OCI-LY7 (cell line): ENCODE results near the gene WDR86. TPM values are rescaled to one million over a fixed set of nuclear protein-coding genes. Genes with fewer than 3 reads are reported as not detected.

Experiments
- BruUV-seq: library from RNA; stranded (reverse); fragments of 400-500 nt; replicated peaks from 2 replicates; lab custom pipeline; 2021; lab: Mats Ljungman, UMichigan
- CTCF ChIA-PET: fragments of 300-600 bp; sonication (Branson Sonifier 250); formaldehyde crosslinking; loops from one replicate; lab custom pipeline; 2022; ENCODE audit warnings: antibody characterized with exemption; ENCODE audit not compliant: unreplicated experiment; lab: Charles Lee
- POLR2A ChIA-PET: fragments of 300-600 bp; sonication (Branson Sonifier 250); formaldehyde crosslinking; loops from one replicate; lab custom pipeline; 2022; ENCODE audit warnings: antibody characterized with exemption; lab: Charles Lee
- DNase-seq: peaks from one replicate; pipeline ENCODE4 v3.0.0-alpha.2; 2015; ENCODE audit warnings: low spot score
- H2AFZ ChIP-seq: fragments of 200-600 bp; sonication (generic), shearing (Covaris generic); 2 replicates; pipeline ENCODE4 v1.6.1; 2014; ENCODE audit warnings: mild to moderate bottlenecking, antibody characterized with exemption, low read length, moderate library complexity
- H3K27ac ChIP-seq: fragments of 200-600 bp; sonication (generic); 2 replicates; pipeline ENCODE4 v1.5.1; 2014; ENCODE audit warnings: mixed run types, low read depth, mild to moderate bottlenecking, moderate library complexity, low read length, inconsistent platforms; ENCODE audit not compliant: poor library complexity, severe bottlenecking
- H3K36me3 ChIP-seq: fragments of 200-600 bp; sonication (generic); 2 replicates; pipeline ENCODE4 v1.6.1; 2014; ENCODE audit warnings: mild to moderate bottlenecking, antibody characterized with exemption, low read length, moderate library complexity, mixed read lengths; ENCODE audit not compliant: insufficient read depth
- H3K4me1 ChIP-seq: fragments of 200-600 bp; sonication (generic); 2 replicates; pipeline ENCODE4 v1.5.1; 2014; ENCODE audit warnings: mild to moderate bottlenecking, low read length; ENCODE audit not compliant: insufficient read depth, poor library complexity, severe bottlenecking
- H3K4me2 ChIP-seq: fragments of 200-600 bp; sonication (generic); 2 replicates; pipeline ENCODE4 v1.6.1; 2014; ENCODE audit warnings: mild to moderate bottlenecking, low read length
- H3K4me3 ChIP-seq: fragments of 200-600 bp; sonication (generic); 2 replicates; pipeline ENCODE4 v1.5.1; 2014; ENCODE audit warnings: mild to moderate bottlenecking, low read depth, low read length; ENCODE audit not compliant: poor library complexity, severe bottlenecking
- H3K79me2 ChIP-seq: fragments of 200-600 bp; sonication (generic); 2 replicates; pipeline ENCODE4 v1.6.1; 2016; ENCODE audit warnings: low read depth, mild to moderate bottlenecking, low read length, moderate library complexity, mixed read lengths; ENCODE audit not compliant: insufficient read depth
- H3K9me2 ChIP-seq: fragments of 200-600 bp; sonication (generic); 2 replicates; pipeline ENCODE4 v1.6.1; 2016; ENCODE audit warnings: mild to moderate bottlenecking, low read length, mixed read lengths; ENCODE audit not compliant: insufficient read depth
- H3K9me3 ChIP-seq: fragments of 200-600 bp; sonication (generic); 2 replicates; pipeline ENCODE4 v1.6.1; 2014; ENCODE audit warnings: mild to moderate bottlenecking, mixed run types, low read length, mixed read lengths
- H4K20me1 ChIP-seq: fragments of 200-600 bp; sonication (generic); 2 replicates; pipeline ENCODE4 v1.6.1; 2014; ENCODE audit warnings: mild to moderate bottlenecking, antibody characterized with exemption, low read length, moderate library complexity, mixed read lengths; ENCODE audit not compliant: insufficient read depth
- EZH2phosphoT487 ChIP-seq: fragments of 200-600 bp; sonication (generic); IDR thresholded peaks from 2 replicates; pipeline ENCODE4 v1.6.1; 2018; ENCODE audit warnings: low read depth, borderline replicate concordance, mild to moderate bottlenecking, mixed run types, antibody characterized with exemption, low read length, moderate library complexity, mixed read lengths
- intact Hi-C: fragments of 100-400 bp; cut with micrococcal nuclease; formaldehyde crosslinking; loops from one replicate; pipeline ENCODE4 v1.10.0; 2022; ENCODE audit not compliant: unreplicated experiment
- total RNA-seq, 2 experiments: library from RNA; depleted of rRNA in 1 of 2; stranded (reverse); fragments of >200 nt in 1 of 2; shearing (Covaris generic) in 1 of 2; gene quantifications; 2 replicates each; pipeline ENCODE4 v1.2.3, GENCODE V29; 2014 to 2022
- TF ChIP-seq, protein P1 (sequence below): fragments of 200-600 bp; sonication (generic); conservative IDR thresholded peaks from 2 replicates; pipeline ENCODE4 v1.5.1; 2014; ENCODE audit warnings: mild to moderate bottlenecking, antibody characterized with exemption, low read length, moderate library complexity, mixed read lengths

The WDR86 gene
- total RNA-seq, 2 experiments from 2014 or later: 0.44 to 0.51 TPM

DNA sequence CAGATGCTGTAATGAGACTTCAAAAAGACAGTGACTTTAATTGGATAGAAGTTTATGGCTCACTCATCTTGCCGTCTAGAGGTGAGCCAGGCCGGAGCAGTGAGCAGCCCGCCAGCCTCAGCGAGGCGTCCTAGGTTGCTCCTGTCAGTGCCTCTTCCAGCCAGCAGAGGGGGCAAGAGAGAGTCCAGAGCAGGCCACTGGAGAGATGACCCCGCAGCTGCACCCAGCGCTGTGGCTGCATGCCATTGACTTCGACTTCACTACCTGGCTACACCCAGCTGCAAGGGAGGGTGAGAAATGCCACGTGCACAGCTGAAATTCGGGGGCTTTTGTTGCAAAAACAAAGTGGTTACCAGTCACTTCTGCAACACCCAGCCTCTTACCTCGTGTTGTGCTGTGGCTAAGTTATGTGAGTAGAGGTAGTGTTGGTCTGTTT, 41.7 kb downstream of the WDR86 start:
- H3K4me1 ChIP-seq: peaks cover 3% of the 10 kb centered on the region
- CTCF ChIA-PET: no interaction called here
- no peaks in the 10 kb centered on the region for H4K20me1 ChIP-seq
- H2AFZ ChIP-seq: no peak overlapping the region
- POLR2A ChIA-PET: interaction anchor here (0.6 to 0.7 kb wide), 3 partner anchors 74 to 166 kb away, joined by 3 to 5 read pairs (median 3); no protein-coding TSS in a partner anchor
- H3K36me3 ChIP-seq: peaks cover 18% of the 10 kb centered on the region
- no peak overlapping the region for H3K4me3 ChIP-seq
- intact Hi-C loops: loop anchor here (1.0 to 5.0 kb wide), 3 partner anchors 80 to 391 kb away; no protein-coding TSS in a partner anchor
- no peaks in the 10 kb centered on the region for H3K79me2 ChIP-seq
- DNase-seq: peak; percentile 78
- TF ChIP-seq, protein P1, sequence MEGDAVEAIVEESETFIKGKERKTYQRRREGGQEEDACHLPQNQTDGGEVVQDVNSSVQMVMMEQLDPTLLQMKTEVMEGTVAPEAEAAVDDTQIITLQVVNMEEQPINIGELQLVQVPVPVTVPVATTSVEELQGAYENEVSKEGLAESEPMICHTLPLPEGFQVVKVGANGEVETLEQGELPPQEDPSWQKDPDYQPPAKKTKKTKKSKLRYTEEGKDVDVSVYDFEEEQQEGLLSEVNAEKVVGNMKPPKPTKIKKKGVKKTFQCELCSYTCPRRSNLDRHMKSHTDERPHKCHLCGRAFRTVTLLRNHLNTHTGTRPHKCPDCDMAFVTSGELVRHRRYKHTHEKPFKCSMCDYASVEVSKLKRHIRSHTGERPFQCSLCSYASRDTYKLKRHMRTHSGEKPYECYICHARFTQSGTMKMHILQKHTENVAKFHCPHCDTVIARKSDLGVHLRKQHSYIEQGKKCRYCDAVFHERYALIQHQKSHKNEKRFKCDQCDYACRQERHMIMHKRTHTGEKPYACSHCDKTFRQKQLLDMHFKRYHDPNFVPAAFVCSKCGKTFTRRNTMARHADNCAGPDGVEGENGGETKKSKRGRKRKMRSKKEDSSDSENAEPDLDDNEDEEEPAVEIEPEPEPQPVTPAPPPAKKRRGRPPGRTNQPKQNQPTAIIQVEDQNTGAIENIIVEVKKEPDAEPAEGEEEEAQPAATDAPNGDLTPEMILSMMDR: peak; percentile 92
- TF ChIP-seq EZH2phosphoT487: no peak
- H3K9me3 ChIP-seq: no peaks in the 10 kb centered on the region
- H3K9me2 ChIP-seq: no peaks in the 10 kb centered on the region
- no peak overlapping the region for H3K27ac ChIP-seq
- no peak overlapping the region for H3K4me2 ChIP-seq
- BruUV-seq: no TSS peak

- Histone ChIP-seq H3K9me2 (no peaks in the 10 kb centered on the region), H3K4me2 (no peak overlapping the region), H3K4me3 (no peak overlapping the region), H2AFZ (no peak overlapping the region), H4K20me1 (no peaks in the 10 kb centered on the region), H3K4me1 (peaks cover 3% of the 10 kb centered on the region), H3K9me3 (no peaks in the 10 kb centered on the region), H3K27ac (no peak overlapping the region), H3K79me2 (no peaks in the 10 kb centered on the region), H3K36me3 (peaks cover 27% of the 10 kb centered on the region)
- CTCF ChIA-PET: no interaction called here
- intact Hi-C loops: loop anchor here (5.0 kb wide), 1 partner anchor 265 kb away; no protein-coding TSS in a partner anchor
- TF ChIP-seq, protein P1: no peak
- no peak for TF ChIP-seq EZH2phosphoT487
- DNase-seq: no peak
- BruUV-seq: no TSS peak
- POLR2A ChIA-PET: interaction anchor here (1.4 kb wide), 1 partner anchor 15 kb away, joined by 6 read pairs; no protein-coding TSS in a partner anchor
Measured at GRCh38 chr7:151367284-151367683, 42.6 kb downstream of the WDR86 start.

- no peaks in the 10 kb centered on the region for H3K79me2 ChIP-seq
- H3K36me3 ChIP-seq: peaks cover 31% of the 10 kb centered on the region
- H3K27ac ChIP-seq: no peak overlapping the region
- ChIA-PET CTCF (interaction anchor here (1.1 kb wide), 1 partner anchor 81 kb away, joined by 3 read pairs; no protein-coding TSS in a partner anchor), POLR2A (interaction anchor here (1.4 kb wide), 1 partner anchor 14 kb away, joined by 6 read pairs; no protein-coding TSS in a partner anchor)
- DNase-seq: no peak
- no TSS peak for BruUV-seq
- H3K4me3 ChIP-seq: no peak overlapping the region
- H3K4me1 ChIP-seq: peaks cover 3% of the 10 kb centered on the region
- H2AFZ ChIP-seq: no peak overlapping the region
- no peak overlapping the region for H3K4me2 ChIP-seq
- intact Hi-C loops: loop anchor here (5.0 kb wide), 1 partner anchor 265 kb away; no protein-coding TSS in a partner anchor
- no peaks in the 10 kb centered on the region for H3K9me3 ChIP-seq
- no peaks in the 10 kb centered on the region for H4K20me1 ChIP-seq
- no peaks in the 10 kb centered on the region for H3K9me2 ChIP-seq
- TF ChIP-seq, protein P1: no peak
- no peak for TF ChIP-seq EZH2phosphoT487
Measured at GRCh38 chr7:151366880-151367222, 43.0 kb downstream of the WDR86 start.
